Testis (tissue), 3 donors: ENCODE data around the gene TMEM119. TPM values are rescaled to one million over a fixed set of nuclear protein-coding genes. Genes with fewer than 3 reads are reported as not detected.

Experiments used
- DNase-seq: peaks from one replicate; pipeline ENCODE4 v3.0.0-alpha.2; 2019
- H3K27ac ChIP-seq, 2 donors: fragments of 200-600 bp; sonication (generic); one replicate each; pipeline ENCODE4 v1.5.1; 2019
- H3K27me3 ChIP-seq: fragments of 200-600 bp; sonication (generic); one replicate; pipeline ENCODE4 v1.5.1; 2019
- H3K36me3 ChIP-seq: fragments of 200-600 bp; sonication (generic); one replicate; pipeline ENCODE4 v1.5.1; 2017; ENCODE audit warnings: low read depth; ENCODE audit errors: missing control alignments
- H3K4me1 ChIP-seq: fragments of 200-600 bp; sonication (generic); one replicate; pipeline ENCODE4 v1.5.1; 2019
- H3K4me3 ChIP-seq, 2 donors: fragments of 200-600 bp; sonication (generic); one replicate each; pipeline ENCODE4 v1.5.1; 2017 to 2019
- H3K9me3 ChIP-seq: fragments of 200-600 bp; sonication (generic); one replicate; pipeline ENCODE4 v1.5.1; 2017
- CTCF ChIP-seq, 3 experiments: fragments of 450-650 bp in 2 of 3; fragments of 200-600 bp in 1 of 3; sonication (generic) in 1 of 3; IDR thresholded peaks; one replicate each; pipeline ENCODE4 v1.5.1; 2016 to 2019; ENCODE audit warnings: antibody characterized with exemption in 3 of 3, mild to moderate bottlenecking in 2 of 3, moderate library complexity in 1 of 3
- POLR2A ChIP-seq: fragments of 450-650 bp; IDR thresholded peaks from one replicate; pipeline ENCODE4 v1.6.1; 2017; ENCODE audit warnings: antibody characterized with exemption, mild to moderate bottlenecking, moderate library complexity
- WGBS, 2 donors: methylation state at CpG; one replicate each; pipeline ENCODE4 v1.1.5; 2018; 5-methylcytosine and 5-hydroxymethylcytosine counted together
- intact Hi-C: fragments of 100-400 bp; cut with DNase I; formaldehyde crosslinking; loops from one replicate; pipeline ENCODE4 v1.15.1; 2023; ENCODE audit warnings: low total_unique reads
- polyA plus RNA-seq: library from polyadenylated mRNA; stranded (reverse); fragments of 350-450 nt; fragmentation: Illumina TruSeq; extraction: RNeasy Lipid Tissue Mini Kit (QIAGEN cat#74804); gene quantifications from one replicate; pipeline ENCODE4 v1.2.3, GENCODE V29; 2014; ENCODE audit warnings: low read depth, low replicate concordance; ENCODE audit not compliant: insufficient read depth
- total RNA-seq, 2 donors: library from RNA; depleted of rRNA; stranded (reverse); fragments of >200 nt; gene quantifications; one replicate each; pipeline ENCODE4 v1.2.3, GENCODE V29; 2016

TMEM119 gene
- total and polyA plus RNA-seq, 3 donors from 2014 or later: 5.3 to 17.1 (median 9.6) TPM

GRCh38 chr12:108605000-108605689 lies 7.3 kb upstream of the TMEM119 start:
- Histone ChIP-seq H3K4me3 (no peak overlapping the region), H3K36me3 (no peaks in the 10 kb centered on the region), H3K27ac (no peak overlapping the region), H3K27me3 (no peaks in the 10 kb centered on the region), H3K4me1 (peaks cover 8% of the 10 kb centered on the region), H3K9me3 (no peaks in the 10 kb centered on the region)
- intact Hi-C loops: no loop called here
- TF ChIP-seq POLR2A: no peak
- no peak for TF ChIP-seq CTCF (IDR thresholded peaks at IDR 0.05)
- no peak for DNase-seq
- 51 to 70% methylated on average over 3 of the region's 3 CpGs for WGBS, 2 donors

GRCh38 chr12:108604208-108604941 lies 6.5 kb upstream of the TMEM119 start:
- WGBS, 2 donors: 58 to 59% methylated on average over 14 of the region's 14 CpGs
- no peaks in the 10 kb centered on the region for H3K36me3 ChIP-seq
- H3K27ac ChIP-seq: no peak overlapping the region
- H3K27me3 ChIP-seq: no peaks in the 10 kb centered on the region
- intact Hi-C loops: no loop called here
- DNase-seq: no peak
- TF ChIP-seq POLR2A: no peak
- no peak overlapping the region for H3K4me3 ChIP-seq
- no peaks in the 10 kb centered on the region for H3K9me3 ChIP-seq
- H3K4me1 ChIP-seq: peaks cover under 1% of the 10 kb centered on the region

GRCh38 chr12:108603743-108604142 lies 5.9 kb upstream of the TMEM119 start:
- no peak for DNase-seq
- H3K27me3 ChIP-seq: no peaks in the 10 kb centered on the region
- no peak overlapping the region for H3K27ac ChIP-seq
- no peaks in the 10 kb centered on the region for H3K36me3 ChIP-seq
- H3K4me3 ChIP-seq: no peak overlapping the region
- intact Hi-C loops: no loop called here
- TF ChIP-seq CTCF (IDR thresholded peaks at IDR 0.05) (no peak), POLR2A (no peak)
- no peaks in the 10 kb centered on the region for H3K9me3 ChIP-seq
- WGBS, 2 donors: 94% methylated on average over 3 to 4 of the region's 4 CpGs
- no peaks in the 10 kb centered on the region for H3K4me1 ChIP-seq

GRCh38 chr12:108602976-108603704 lies 5.3 kb upstream of the TMEM119 start:
- Histone ChIP-seq H3K27ac (no peak overlapping the region), H3K27me3 (no peaks in the 10 kb centered on the region), H3K4me1 (no peaks in the 10 kb centered on the region), H3K4me3 (no peak overlapping the region), H3K9me3 (no peaks in the 10 kb centered on the region), H3K36me3 (no peaks in the 10 kb centered on the region)
- no peak for DNase-seq
- TF ChIP-seq CTCF (IDR thresholded peaks at IDR 0.05) (no peak), POLR2A (no peak)
- 90 to 100% methylated on average over 1 to 15 of the region's 15 CpGs for WGBS, 2 donors
- intact Hi-C loops: no loop called here

GRCh38 chr12:108602209-108602705 lies 4.4 kb upstream of the TMEM119 start:
- no peak for DNase-seq
- no peaks in the 10 kb centered on the region for H3K36me3 ChIP-seq
- H3K9me3 ChIP-seq: no peaks in the 10 kb centered on the region
- TF ChIP-seq CTCF (IDR thresholded peaks at IDR 0.05) (no peak), POLR2A (no peak)
- intact Hi-C loops: no loop called here
- no peak overlapping the region for H3K4me3 ChIP-seq
- WGBS, 2 donors: 94 to 95% methylated on average over 9 of the region's 9 CpGs
- no peak overlapping the region for H3K27ac ChIP-seq
- H3K27me3 ChIP-seq: no peaks in the 10 kb centered on the region
- no peaks in the 10 kb centered on the region for H3K4me1 ChIP-seq
